ENCODE results near the gene CCT2.

CCT2 gene

GRCh38 chr12:69645031-69645430, 59.8 kb downstream of the CCT2 start:
- DNase-seq: no peak

GRCh38 chr12:69647178-69647577, 61.9 kb downstream of the CCT2 start:
- DNase-seq: no peak

- no peak for DNase-seq
Observed at GRCh38 chr12:69648476-69648875, 63.2 kb downstream of the CCT2 start.

- DNase-seq: no peak
Observed at GRCh38 chr12:69649529-69649928, 64.3 kb downstream of the CCT2 start.
